Activated naive CD8-positive, alpha-beta T cell treated with anti-CD3 and anti-CD28 coated beads, Interleukin-2, amount 50 U/mL, for 16 hours (primary cell): ENCODE data around the gene MORC3.
A peak's percentile ranks its signal among the peaks of the same experiment; 100 is the strongest.
"Not testable (repeated sequence)": the region's sequence is repeated elsewhere in the genome, so short reads cannot be mapped to it uniquely, and the experiment has no call there.

Source experiments
- DNase-seq: peaks from one replicate; pipeline ENCODE4 v3.0.0-alpha.2; 2020; ENCODE audit warnings: low read depth, low spot score

MORC3 gene

DNA sequence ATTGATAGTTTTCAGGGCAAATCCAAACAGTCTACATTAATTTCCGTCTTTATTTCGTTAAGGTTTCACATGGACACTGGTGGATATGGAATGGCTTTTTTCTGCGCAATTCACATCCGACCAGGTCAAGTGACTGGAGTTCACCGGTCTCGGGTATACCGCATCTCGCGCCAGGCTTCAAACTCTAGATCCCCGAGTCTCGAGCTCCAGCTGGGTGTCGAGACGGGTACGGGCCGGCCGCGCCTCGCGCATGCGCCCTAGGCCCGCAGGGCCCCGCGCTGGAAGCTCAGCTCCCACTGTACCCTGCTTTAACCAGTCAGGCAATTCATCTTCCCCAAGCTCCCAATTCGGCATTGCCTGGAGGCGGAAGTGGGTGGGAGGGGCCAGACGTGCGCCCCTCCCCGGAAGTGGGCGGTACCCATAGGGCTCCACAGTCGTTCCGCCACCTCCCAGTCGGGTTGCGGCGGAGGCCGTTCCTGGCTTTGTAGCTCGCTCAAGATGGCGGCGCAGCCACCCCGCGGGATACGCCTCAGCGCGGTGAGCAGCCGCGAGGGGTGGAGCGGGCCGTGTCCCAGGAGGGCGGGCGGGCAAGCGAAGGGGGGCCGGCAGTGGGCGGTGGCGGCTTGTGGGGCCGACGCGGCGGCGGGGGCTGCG lies at the start of gene MORC3:
TSS of gene MORC3 (plus strand) at position 431 of the 654 bp plus-strand sequence. CDS start at position 499, 68 bp downstream.
- DNase-seq: peak; percentile 96

DNA sequence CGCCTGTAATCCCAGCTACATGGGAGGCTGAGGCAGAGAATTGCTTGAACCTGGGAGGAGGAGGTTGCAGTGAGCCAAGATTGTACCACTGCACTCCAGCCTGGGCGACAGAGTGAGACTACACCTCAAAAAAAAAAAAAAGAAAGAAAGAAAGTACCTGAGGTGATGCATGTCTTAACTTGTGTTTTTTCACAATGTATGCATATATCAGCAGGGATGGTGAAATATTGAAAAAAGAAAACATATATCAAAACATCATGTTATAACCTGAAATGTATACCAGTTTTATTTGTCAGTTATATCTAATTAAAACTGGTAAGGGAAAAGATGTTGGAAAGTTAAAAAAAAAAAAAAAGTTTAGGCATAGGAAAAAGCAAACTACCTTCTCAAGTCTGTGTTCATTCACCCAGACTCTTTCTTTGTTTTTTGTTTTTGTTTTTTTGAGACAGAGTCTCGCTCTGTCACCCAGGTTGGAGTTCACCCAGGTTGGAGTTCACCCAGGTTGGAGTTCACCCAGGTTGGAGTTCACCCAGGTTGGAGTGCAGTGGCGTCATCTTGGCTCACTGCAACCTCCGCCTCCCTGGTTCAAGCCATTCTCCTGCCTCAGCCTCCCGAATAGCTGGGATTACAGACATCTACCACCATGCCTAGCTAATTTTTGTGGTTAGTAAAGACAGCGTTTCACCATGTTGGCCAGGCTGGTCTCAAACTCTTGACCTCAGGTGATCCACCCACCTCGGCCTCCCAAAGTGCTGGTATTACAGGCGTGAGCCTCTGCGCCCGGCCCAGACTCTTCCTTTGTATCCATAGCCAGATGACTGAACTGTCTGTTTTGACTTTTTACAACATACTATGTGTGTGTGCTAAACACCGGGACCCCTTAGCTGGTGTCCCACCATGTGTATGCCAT lies 49.0 kb upstream of the MORC3 start:
- DNase-seq: not testable (repeated sequence)

DNA sequence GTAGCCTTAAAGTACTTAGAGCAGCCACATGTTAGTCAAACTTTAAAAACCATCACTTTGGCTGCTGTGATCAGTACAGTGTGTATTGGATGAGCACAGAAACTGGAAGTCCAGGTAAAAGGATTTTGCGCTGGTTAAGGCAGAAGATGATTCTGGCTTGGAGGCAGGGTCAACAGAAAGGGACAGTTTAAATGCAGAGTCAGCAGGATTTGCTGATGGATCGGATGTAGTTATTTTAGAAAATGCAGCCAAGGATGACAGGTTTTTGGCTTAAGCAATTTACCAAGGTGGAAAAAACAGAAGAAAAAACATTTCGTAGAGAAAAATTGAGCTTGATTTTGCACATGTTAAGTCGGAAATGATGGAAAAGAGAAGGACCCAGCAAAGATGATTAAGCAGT lies 45.9 kb upstream of the MORC3 start:
- DNase-seq: no peak

DNA sequence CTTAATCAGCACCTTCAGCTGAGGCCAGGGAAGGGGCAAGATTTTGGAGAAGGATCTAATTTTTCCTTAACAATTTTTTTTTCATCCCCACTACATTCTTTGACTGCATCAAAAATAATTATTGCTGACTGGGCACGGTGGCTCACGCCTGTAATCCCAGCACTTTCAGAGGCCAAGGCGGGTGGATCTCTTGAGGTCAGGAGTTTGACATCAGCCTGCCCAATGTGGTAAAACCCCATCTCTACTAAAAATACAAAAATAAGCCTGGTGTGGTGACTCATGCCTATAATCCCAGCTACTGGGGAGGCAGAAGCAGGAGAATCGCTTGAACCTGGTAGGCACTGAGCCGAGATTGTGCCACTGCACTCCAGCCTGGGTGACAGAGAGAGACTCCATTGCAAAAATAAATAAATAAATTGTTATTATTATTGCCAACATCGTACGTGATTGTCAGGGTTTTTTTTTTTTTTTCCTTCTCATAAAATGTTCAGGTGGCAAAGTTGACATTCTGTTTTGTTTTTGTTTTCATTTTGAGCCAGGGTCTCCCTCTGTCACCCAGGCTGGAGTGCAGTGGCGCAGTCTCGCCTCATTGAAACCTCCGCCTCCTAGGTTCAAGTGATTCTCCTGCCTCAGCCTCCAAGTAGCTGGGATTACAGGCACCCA lies 37.3 kb upstream of the MORC3 start:
- no peak for DNase-seq

GRCh38 chr21:36283231-36283622 lies 36.8 kb upstream of the MORC3 start:
- not testable (repeated sequence) for DNase-seq

- DNase-seq: no peak
These were observed 31.2 kb upstream of the MORC3 start for GRCh38 chr21:36288651-36289243.

DNA sequence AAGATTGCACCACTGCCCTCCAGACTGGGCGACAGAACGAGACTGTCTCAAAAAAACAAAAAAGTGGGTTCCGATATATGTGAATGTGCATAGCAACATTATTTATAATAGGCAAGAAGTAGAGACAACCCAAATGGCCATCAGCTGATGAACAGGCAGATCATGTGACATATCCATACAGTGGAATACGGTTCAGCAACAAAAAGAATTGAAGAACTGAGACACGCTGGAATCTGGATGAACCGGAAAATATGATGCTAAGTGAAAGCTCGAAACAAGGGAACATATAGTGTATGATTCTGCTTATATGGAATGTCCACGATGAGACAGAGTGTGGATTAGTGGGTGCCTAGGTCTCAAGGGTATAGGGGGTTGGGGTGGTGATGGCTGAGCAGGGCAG lies 28.5 kb upstream of the MORC3 start:
- DNase-seq: no peak

- no peak for DNase-seq
These were observed 22.5 kb upstream of the MORC3 start for GRCh38 chr21:36297406-36297937.

DNA sequence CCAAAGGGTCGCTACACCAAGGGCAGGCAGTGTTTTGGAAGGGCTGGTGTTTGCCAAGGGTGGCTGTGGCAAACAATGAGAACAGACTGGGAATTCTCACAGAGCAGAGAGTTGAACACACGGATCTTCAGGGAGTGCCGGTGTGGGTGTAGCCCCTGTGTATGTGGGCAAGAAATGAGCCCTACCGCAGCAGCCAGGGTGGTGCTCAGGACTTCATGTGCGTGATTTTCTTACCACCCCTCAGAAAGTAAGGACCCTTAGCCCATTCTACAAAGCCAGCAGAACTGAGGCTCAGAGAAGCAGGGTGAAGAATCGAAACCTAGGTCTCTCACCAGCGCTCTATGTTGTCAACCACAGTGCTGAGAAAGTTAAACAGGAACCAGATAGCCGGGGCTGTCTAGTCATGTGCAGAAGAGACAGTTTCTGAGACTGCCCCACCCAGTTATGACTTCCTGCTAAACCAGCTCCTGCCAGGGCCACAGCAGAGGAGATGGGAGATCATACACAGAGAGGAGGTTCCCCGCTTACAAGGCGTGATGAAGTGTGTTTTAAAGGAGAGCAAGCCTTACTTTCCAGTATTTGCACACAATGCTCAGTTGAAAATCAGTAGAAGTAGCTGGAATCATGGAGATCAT lies 21.9 kb upstream of the MORC3 start:
- no peak for DNase-seq

DNA sequence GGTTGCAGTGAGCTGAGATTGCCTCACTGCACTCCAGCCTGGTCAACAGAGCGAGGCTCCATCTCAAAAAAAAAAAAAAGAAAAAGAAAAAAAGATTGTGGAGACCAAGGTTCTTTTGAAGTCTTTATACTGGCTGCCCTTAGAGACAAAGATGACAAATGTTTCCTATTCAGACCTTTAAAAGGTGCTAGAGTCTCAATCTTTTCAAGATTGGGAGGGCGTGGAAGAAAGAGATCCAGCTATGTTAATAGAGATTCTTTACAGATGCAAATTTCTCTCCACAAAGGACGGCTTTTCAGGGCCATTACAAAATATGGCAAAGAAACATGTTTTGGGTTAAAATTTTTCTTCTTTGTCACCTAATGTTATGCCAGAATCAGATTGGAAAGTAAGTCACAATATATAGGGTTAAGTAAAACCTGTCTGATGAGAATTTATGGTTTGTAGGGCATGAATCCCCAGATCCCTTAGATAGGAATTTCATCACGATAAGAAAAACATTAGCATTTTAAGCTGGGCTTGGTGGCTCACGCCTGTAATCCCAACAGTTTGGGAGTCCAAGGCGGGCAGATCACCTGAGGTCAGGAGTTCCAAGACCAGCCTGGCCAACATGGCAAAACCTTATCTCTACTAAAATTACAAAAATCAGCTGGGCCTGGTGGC lies 13.0 kb upstream of the MORC3 start:
- no peak for DNase-seq

DNA sequence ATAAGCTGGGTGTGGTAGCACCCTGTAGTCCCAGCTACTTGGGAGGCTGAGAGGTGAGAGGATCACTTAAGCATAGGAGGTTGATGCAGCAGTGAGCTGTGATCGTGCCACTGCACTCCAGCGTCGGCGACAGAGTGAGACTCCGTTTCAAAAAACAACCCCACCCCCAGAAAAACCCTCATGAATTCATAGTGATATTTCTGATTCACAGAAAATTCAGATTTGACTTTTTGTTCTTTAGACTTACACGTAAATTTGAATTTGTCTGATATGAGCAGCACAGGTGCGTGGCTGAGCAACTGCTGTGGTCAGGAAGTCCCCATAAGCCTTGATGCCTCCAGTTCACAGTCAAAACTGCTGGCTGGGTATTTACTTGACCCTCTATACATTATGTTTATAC lies 10.0 kb upstream of the MORC3 start:
- DNase-seq: no peak

- DNase-seq: not testable (repeated sequence)
These were observed 6.6 kb upstream of the MORC3 start for GRCh38 chr21:36313446-36313845.

- DNase-seq: not testable (repeated sequence)
These were observed 4.0 kb upstream of the MORC3 start for GRCh38 chr21:36316045-36316444.

GRCh38 chr21:36316872-36317484 lies 3.0 kb upstream of the MORC3 start:
- DNase-seq: no peak

GRCh38 chr21:36319406-36319766 lies 611 bp upstream of the MORC3 start:
- not testable (repeated sequence) for DNase-seq

DNA sequence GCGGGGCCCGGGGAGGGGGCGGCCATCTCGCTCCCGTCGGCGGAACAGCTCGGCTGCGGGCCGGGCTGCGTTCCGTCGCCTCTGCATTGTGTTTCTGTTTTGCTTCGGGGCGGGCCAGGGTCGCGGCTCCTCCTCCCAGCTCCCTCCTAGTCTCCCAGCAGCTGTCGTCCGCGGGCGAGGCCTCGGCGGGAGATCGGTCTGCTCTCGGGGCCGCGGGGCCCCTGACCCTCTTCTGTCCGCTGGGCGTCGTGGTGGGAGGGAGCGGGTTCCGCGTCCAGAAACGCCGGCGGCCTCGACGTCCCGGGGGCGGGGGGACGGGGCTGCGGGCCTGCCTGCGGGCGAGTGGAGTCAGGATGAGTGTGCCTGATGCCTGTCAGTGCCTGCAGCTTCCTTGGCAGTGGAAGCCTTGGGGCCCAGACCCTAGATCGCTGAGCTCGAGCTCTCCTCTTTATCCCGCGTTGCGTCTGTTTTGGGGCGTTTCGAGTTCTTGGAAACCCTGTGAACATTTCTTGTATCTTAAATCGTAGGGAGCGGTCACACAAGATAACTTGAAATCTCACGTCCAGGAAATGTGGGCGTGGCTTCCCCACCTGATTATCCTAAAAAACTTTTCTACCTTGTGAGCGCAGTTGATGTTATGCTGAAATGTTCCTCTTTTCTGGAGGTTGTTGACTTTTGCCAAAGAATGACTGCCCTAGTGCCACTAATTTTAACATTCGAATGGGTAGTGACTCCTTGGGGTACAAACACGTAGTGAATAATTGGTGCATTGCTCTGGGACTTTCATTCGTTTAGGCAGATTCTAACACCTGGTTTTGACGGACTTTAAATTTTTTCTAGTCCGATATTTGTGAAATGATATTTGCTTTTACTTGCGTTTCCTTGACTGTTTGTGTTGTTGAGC lies 676 bp downstream of the MORC3 start:
- DNase-seq: no peak

- DNase-seq: no peak
These were observed 1.5 kb downstream of the MORC3 start for GRCh38 chr21:36321325-36322082.

GRCh38 chr21:36322083-36322424 lies 2.1 kb downstream of the MORC3 start:
- DNase-seq: no peak

DNA sequence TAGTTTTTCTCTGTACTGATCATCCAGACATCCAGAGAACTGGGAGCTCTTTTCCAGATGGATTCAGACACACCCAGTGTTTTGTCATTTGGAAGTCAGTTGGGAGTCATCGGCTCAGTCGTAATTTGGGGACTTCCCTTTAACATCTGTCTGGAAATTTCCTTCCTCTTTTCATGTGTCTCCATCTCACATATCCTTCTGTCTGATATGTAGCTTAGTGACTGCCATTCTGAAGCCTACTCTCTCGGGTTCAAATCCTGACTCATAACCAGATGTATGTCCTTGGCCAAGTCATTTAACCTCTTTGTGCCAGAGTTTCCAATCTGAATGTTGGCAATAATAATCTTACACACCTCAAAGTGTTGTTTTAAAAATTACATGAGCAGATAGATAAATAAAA lies 3.0 kb downstream of the MORC3 start:
- no peak for DNase-seq
